GM12878 (cell line): Measurements from ENCODE around the gene ST7. TPM values are rescaled to one million over a fixed set of nuclear protein-coding genes. Genes with fewer than 3 reads are reported as not detected.

Experiments used
- ATAC-seq: fragments of 200-7000 bp; cut with Tn5 transposase; 3 replicates; pipeline ENCODE4 v1.9.1; 2020; ENCODE audit warnings: mild to moderate bottlenecking, moderate library complexity
- BruUV-seq: library from RNA; stranded (reverse); fragments of 400-500 nt; replicated peaks from 2 replicates; lab custom pipeline; 2021; lab: Mats Ljungman, UMichigan
- CTCF ChIA-PET: fragments of 300-600 bp; sonication (Branson Sonifier 250); formaldehyde crosslinking; extraction: SDS; loops from one replicate; lab custom pipeline; 2021; ENCODE audit warnings: inconsistent platforms; lab: Yijun Ruan, JAX
- POLR2A ChIA-PET: fragments of 350-600 bp; formaldehyde crosslinking; extraction: SDS; loops from one replicate; lab custom pipeline; 2021; ENCODE audit warnings: inconsistent platforms; lab: Charles Lee
- RAD21 ChIA-PET: fragments of 300-600 bp; sonication (Branson Sonifier 250); formaldehyde crosslinking; loops from one replicate; lab custom pipeline; 2023; ENCODE audit warnings: antibody characterized with exemption; ENCODE audit not compliant: unreplicated experiment; lab: Charles Lee
- SMC1A ChIA-PET: fragments of 300-600 bp; sonication (Branson Sonifier 250); formaldehyde crosslinking; loops from one replicate; lab custom pipeline; 2023; ENCODE audit not compliant: unreplicated experiment, uncharacterized antibody; lab: Charles Lee
- DNase-seq: peaks from one replicate; pipeline ENCODE4 v3.0.0-alpha.2; 2011; ENCODE audit warnings: low read depth, low spot score
- FAIRE-seq: peaks from 3 replicates; lab custom pipeline; 2011; peaks lifted over from hg19 to GRCh38; lab: Jason Lieb, UNC
- H2AFZ ChIP-seq: 2 replicates; pipeline ENCODE4 v1.6.0; 2011; ENCODE audit warnings: low read depth, low read length, control low read depth; ENCODE audit not compliant: control insufficient read depth
- H3K27ac ChIP-seq: 2 replicates; pipeline ENCODE4 v1.5.1; 2011; ENCODE audit warnings: control low read depth; ENCODE audit not compliant: control insufficient read depth, insufficient read depth
- H3K27me3 ChIP-seq, 2 experiments: replicated peaks in 1 of 2; 2 replicates each; pipeline versions ENCODE4 v1.6.0 to v1.6.1; 2011; ENCODE audit warnings: low read length in 1 of 2; ENCODE audit not compliant: control insufficient read depth in 2 of 2, insufficient read depth in 2 of 2
- H3K36me3 ChIP-seq, 2 experiments: 2 replicates each; pipeline ENCODE4 v1.5.1; 2011; ENCODE audit warnings: low read length in 1 of 2; ENCODE audit not compliant: control insufficient read depth in 2 of 2, insufficient read depth in 2 of 2
- H3K4me1 ChIP-seq: 2 replicates; pipeline ENCODE4 v1.6.1; 2011; ENCODE audit warnings: mild to moderate bottlenecking, low read length, moderate library complexity, mixed read lengths; ENCODE audit not compliant: control insufficient read depth, insufficient read depth
- H3K4me2 ChIP-seq: 2 replicates; pipeline ENCODE4 v1.6.0; 2011; ENCODE audit warnings: control low read depth; ENCODE audit not compliant: control insufficient read depth, insufficient read depth
- H3K4me3 ChIP-seq: fragments of 200-600 bp; sonication (generic); 2 replicates; pipeline ENCODE4 v1.5.1; 2016
- H3K79me2 ChIP-seq: 2 replicates; pipeline ENCODE4 v1.6.0; 2011; ENCODE audit warnings: low read length; ENCODE audit not compliant: control insufficient read depth, insufficient read depth
- H3K9ac ChIP-seq: 2 replicates; pipeline ENCODE4 v1.8.0; 2011; ENCODE audit warnings: low read length, control low read depth, mixed read lengths; ENCODE audit not compliant: control insufficient read depth, insufficient read depth
- H3K9me3 ChIP-seq: replicated peaks from 3 replicates; pipeline ENCODE4 v1.5.1; 2011; ENCODE audit warnings: mild to moderate bottlenecking, low read length; ENCODE audit not compliant: control insufficient read depth, insufficient read depth
- H4K20me1 ChIP-seq: 2 replicates; pipeline ENCODE4 v1.6.0; 2011; ENCODE audit not compliant: control insufficient read depth, insufficient read depth
- BACH1 ChIP-seq: fragments of 450-650 bp; IDR thresholded peaks from 2 replicates; pipeline ENCODE4 v1.6.1; 2017; ENCODE audit warnings: mild to moderate bottlenecking, borderline replicate concordance
- BCL11A ChIP-seq: IDR thresholded peaks from 2 replicates; pipeline ENCODE4 v1.6.1; 2011; ENCODE audit warnings: low read depth, low read length
- CBFB ChIP-seq: IDR thresholded peaks from 2 replicates; pipeline ENCODE4 v1.6.1; 2016; ENCODE audit warnings: antibody characterized with exemption, low read depth
- NBN ChIP-seq: fragments of 450-650 bp; IDR thresholded peaks from 2 replicates; pipeline ENCODE4 v1.6.1; 2016
- ZZZ3 ChIP-seq: IDR thresholded peaks from 2 replicates; pipeline ENCODE4 v1.6.1; 2011; ENCODE audit warnings: low read depth; ENCODE audit not compliant: control insufficient read depth, insufficient read length
- WGBS: methylation state at CpG from one replicate; pipeline ENCODE4 v1.1.6; 2016; ENCODE audit warnings: low lambda C conversion rate; ENCODE audit not compliant: insufficient replicate concordance, insufficient coverage; ENCODE audit errors: missing lambda C conversion rate; 5-methylcytosine and 5-hydroxymethylcytosine counted together
- in situ Hi-C: fragments of 300-500 bp; cut with MboI; formaldehyde crosslinking; loops from 9 replicates; pipeline ENCODE4 v1.14.3; 2018; ENCODE audit warnings: mixed read lengths
- intact Hi-C: fragments of 100-400 bp; cut with micrococcal nuclease; formaldehyde crosslinking; loops from one replicate; pipeline ENCODE4 v1.14.2; 2022; ENCODE audit not compliant: unreplicated experiment
- polyA plus RNA-seq, 11 experiments: library from polyadenylated mRNA; depleted of rRNA in 4 of 11; unstranded in 6 of 11; stranded (reverse) in 5 of 11; fragments of >200 nt; fragmentation: Nextera tagmentation in 4 of 11; fragmentation: Illumina TruSeq in 1 of 11; extraction: Ambion mirVana in 4 of 11; extraction: Trizol in 1 of 11; gene quantifications; 1 replicate in 1 of 11; 2 replicates in 10 of 11; pipeline versions ENCODE4 v1.2.1 to v1.2.3, GENCODE V29; 2011 to 2016; ENCODE audit warnings: inconsistent platforms in 2 of 11, missing spikeins in 2 of 11, low read depth in 1 of 11
- total RNA-seq, 4 experiments: library from RNA; depleted of rRNA in 3 of 4; stranded (reverse); fragments of >200 nt in 3 of 4; fragmentation: Illumina TruSeq in 1 of 4; extraction: Trizol in 1 of 4; gene quantifications; 2 replicates each; pipeline versions ENCODE4 v1.2.1 to v1.2.3, GENCODE V29; 2013 to 2021
- TF ChIP-seq, protein P1 (sequence below): fragments of 450-650 bp; IDR thresholded peaks from 2 replicates; pipeline ENCODE4 v1.6.1; 2017; ENCODE audit warnings: low read depth, mild to moderate bottlenecking, moderate library complexity
- TF ChIP-seq, protein P2 (sequence below): fragments of 450-650 bp; IDR thresholded peaks from 2 replicates; pipeline ENCODE4 v1.6.1; 2018; ENCODE audit warnings: mild to moderate bottlenecking, low read depth, moderate library complexity; ENCODE audit not compliant: partially characterized antibody
- TF ChIP-seq, protein P3 (sequence below): IDR thresholded peaks from 2 replicates; pipeline ENCODE4 v1.6.1; 2011; ENCODE audit warnings: low read depth, mild to moderate bottlenecking, low read length, moderate library complexity, borderline replicate concordance; ENCODE audit errors: extremely low read depth

The ST7 gene
- total and polyA plus RNA-seq, 10 of the 15 experiments (the other 5 are each of a cell fraction or from before 2014, with no cell fraction given) = 27.7 to 76.4 (median 53.6) TPM

DNA sequence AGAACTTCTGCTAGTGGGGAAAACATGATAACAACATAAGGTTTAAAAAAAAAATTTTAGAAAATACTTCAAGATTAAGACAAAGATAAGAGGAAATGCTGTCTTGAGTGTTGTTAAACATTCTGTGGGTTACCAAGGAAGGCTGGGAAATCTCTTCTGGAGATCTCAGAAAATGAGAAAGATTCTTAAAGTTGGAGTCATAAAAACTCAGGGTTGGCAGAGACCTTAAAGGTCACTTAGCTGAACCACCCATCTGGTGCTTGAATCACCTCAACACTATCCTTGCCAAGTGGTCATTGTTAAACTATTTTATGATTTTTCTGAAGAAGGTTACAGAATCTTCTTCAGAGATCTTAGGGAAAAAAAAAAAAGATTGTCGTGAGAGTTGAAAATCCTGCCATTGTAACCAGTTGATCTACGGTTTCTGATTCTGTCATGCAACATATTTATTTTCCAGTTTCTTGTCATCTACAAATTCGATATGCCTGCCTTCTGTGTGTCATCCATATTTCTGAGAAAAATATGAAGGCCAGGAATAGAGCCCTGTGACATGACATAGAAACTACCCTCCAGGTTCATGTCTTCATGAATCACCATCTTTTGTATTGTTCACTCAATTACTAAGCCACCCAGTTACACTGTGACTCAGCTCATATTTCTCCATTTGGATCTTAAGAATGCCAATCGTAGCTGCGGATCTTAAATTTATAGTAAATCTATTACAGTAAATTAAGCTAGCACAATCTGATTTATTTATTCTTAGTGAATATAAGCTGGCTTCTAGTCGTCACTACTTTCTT lies 179.2 kb downstream of the ST7 start (continued):
- TF ChIP-seq, protein P1, sequence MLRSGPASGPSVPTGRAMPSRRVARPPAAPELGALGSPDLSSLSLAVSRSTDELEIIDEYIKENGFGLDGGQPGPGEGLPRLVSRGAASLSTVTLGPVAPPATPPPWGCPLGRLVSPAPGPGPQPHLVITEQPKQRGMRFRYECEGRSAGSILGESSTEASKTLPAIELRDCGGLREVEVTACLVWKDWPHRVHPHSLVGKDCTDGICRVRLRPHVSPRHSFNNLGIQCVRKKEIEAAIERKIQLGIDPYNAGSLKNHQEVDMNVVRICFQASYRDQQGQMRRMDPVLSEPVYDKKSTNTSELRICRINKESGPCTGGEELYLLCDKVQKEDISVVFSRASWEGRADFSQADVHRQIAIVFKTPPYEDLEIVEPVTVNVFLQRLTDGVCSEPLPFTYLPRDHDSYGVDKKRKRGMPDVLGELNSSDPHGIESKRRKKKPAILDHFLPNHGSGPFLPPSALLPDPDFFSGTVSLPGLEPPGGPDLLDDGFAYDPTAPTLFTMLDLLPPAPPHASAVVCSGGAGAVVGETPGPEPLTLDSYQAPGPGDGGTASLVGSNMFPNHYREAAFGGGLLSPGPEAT = no peak
- TF ChIP-seq, protein P2, sequence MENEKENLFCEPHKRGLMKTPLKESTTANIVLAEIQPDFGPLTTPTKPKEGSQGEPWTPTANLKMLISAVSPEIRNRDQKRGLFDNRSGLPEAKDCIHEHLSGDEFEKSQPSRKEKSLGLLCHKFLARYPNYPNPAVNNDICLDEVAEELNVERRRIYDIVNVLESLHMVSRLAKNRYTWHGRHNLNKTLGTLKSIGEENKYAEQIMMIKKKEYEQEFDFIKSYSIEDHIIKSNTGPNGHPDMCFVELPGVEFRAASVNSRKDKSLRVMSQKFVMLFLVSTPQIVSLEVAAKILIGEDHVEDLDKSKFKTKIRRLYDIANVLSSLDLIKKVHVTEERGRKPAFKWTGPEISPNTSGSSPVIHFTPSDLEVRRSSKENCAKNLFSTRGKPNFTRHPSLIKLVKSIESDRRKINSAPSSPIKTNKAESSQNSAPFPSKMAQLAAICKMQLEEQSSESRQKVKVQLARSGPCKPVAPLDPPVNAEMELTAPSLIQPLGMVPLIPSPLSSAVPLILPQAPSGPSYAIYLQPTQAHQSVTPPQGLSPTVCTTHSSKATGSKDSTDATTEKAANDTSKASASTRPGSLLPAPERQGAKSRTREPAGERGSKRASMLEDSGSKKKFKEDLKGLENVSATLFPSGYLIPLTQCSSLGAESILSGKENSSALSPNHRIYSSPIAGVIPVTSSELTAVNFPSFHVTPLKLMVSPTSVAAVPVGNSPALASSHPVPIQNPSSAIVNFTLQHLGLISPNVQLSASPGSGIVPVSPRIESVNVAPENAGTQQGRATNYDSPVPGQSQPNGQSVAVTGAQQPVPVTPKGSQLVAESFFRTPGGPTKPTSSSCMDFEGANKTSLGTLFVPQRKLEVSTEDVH = no peak
- no peak for TF ChIP-seq CBFB

DNA sequence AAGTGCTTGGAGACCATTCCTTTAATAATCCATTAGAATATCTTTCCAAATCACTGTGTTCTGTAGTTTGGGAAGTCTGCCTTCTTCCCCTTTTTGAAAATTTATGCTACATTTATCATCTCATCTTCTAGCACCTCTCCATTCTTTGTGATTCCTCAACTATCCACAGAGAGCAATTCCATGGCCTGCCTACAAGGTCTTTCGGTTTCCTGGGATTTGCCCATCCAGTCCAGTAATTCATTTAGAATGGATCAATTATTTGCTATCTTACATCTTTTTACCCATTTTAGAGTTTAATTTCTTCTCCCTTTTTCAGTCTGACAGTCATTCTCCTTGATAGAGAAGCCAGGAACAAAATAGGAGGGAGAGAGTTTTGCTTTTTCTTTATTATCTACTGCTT lies 179.8 kb downstream of the ST7 start:
- in situ Hi-C loops (no loop called here), intact Hi-C loops (no loop called here)
- CTCF ChIA-PET = interaction anchor here (0.9 to 4.5 kb wide), 6 partner anchors 7 to 203 kb away, joined by 3 to 63 read pairs (median 5); no protein-coding TSS in a partner anchor
- no peak for DNase-seq
- Histone ChIP-seq H3K4me3 (no peak overlapping the region), H3K27ac (no peak overlapping the region), H2AFZ (no peak overlapping the region), H4K20me1 (no peaks in the 10 kb centered on the region), H3K79me2 (no peaks in the 10 kb centered on the region; the same call in 1 of the 2 replicates), H3K9ac (no peak overlapping the region), H3K36me3 (peaks cover 4 to 29% of the 10 kb centered on the region in 2 experiments; a peak in 3 of 4 replicates), H3K4me1 (peaks cover 9% of the 10 kb centered on the region; the same call in 1 of the 2 replicates), H3K4me2 (no peak overlapping the region), H3K27me3 (no peaks in the 10 kb centered on the region), H3K9me3 (no peaks in the 10 kb centered on the region)
- no peak for ATAC-seq
- no TSS peak for BruUV-seq
- FAIRE-seq = no peak
- SMC1A ChIA-PET = interaction anchor here (0.8 to 1.6 kb wide), 4 partner anchors 9 to 145 kb away, joined by 3 read pairs; no protein-coding TSS in a partner anchor
- RAD21 ChIA-PET = no interaction called here
- 92% methylated on average over 1 of the region's 1 CpG for WGBS
- TF ChIP-seq ZZZ3 (no peak), BACH1 (no peak), BCL11A (no peak), NBN (no peak)
- TF ChIP-seq, protein P3, sequence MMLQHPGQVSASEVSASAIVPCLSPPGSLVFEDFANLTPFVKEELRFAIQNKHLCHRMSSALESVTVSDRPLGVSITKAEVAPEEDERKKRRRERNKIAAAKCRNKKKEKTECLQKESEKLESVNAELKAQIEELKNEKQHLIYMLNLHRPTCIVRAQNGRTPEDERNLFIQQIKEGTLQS = no peak
- TF ChIP-seq, all 136 proteins: peak for 0
- POLR2A ChIA-PET = no interaction called here
